Activated T-cell treated with anti-CD3 and anti-CD28 coated beads, Interleukin-2, amount 50 U/mL, for 1 hour (primary cell): Measurements from ENCODE around the gene INPP5A.
"Not testable (repeated sequence)": the region's sequence is repeated elsewhere in the genome, so short reads cannot be mapped to it uniquely, and the experiment has no call there.

Source experiments
- DNase-seq: peaks from one replicate; pipeline ENCODE4 v3.0.0-alpha.2; 2020

INPP5A gene

GRCh38 chr10:132732518-132732917, 194.9 kb downstream of the INPP5A start:
- no peak for DNase-seq

GRCh38 chr10:132733926-132734325, 196.3 kb downstream of the INPP5A start:
- no peak for DNase-seq

GRCh38 chr10:132735341-132735775, 197.8 kb downstream of the INPP5A start:
- DNase-seq, result no peak

- DNase-seq, result no peak
Observed at GRCh38 chr10:132735923-132736391, 198.4 kb downstream of the INPP5A start.

- no peak for DNase-seq
Observed at GRCh38 chr10:132737390-132738048, 199.9 kb downstream of the INPP5A start.

GRCh38 chr10:132738454-132739224, 201.1 kb downstream of the INPP5A start:
- DNase-seq, result no peak

GRCh38 chr10:132739225-132739613, 201.6 kb downstream of the INPP5A start:
- no peak for DNase-seq

- no peak for DNase-seq
Observed at GRCh38 chr10:132740588-132740987, 203.0 kb downstream of the INPP5A start.

- DNase-seq, result no peak
Observed at GRCh38 chr10:132742167-132742836, 204.7 kb downstream of the INPP5A start.

GRCh38 chr10:132742837-132743194, 205.2 kb downstream of the INPP5A start:
- DNase-seq, result no peak

- not testable (repeated sequence) for DNase-seq
Observed at GRCh38 chr10:132743196-132743924, 205.8 kb downstream of the INPP5A start.

GRCh38 chr10:132743925-132744490, 206.4 kb downstream of the INPP5A start:
- no peak for DNase-seq

- no peak for DNase-seq
Observed at GRCh38 chr10:132744839-132745238, 207.3 kb downstream of the INPP5A start.

- no peak for DNase-seq
Observed at GRCh38 chr10:132745511-132745910, 207.9 kb downstream of the INPP5A start.

- DNase-seq, result no peak
Observed at GRCh38 chr10:132745971-132746370, 208.4 kb downstream of the INPP5A start.

- no peak for DNase-seq
Observed at GRCh38 chr10:132746386-132746785, 208.8 kb downstream of the INPP5A start.

- DNase-seq, result no peak
Observed at GRCh38 chr10:132746801-132747625, 209.4 kb downstream of the INPP5A start.

- no peak for DNase-seq
Observed at GRCh38 chr10:132748135-132748534, 210.5 kb downstream of the INPP5A start.

GRCh38 chr10:132748545-132749370, 211.2 kb downstream of the INPP5A start:
- DNase-seq, result no peak

- DNase-seq, result no peak
Observed at GRCh38 chr10:132749371-132749795, 211.8 kb downstream of the INPP5A start.

- DNase-seq, result no peak
Observed at GRCh38 chr10:132750936-132751335, 213.3 kb downstream of the INPP5A start.
